Muscle layer of duodenum (tissue), 2 donors: ENCODE data around the gene ATF7.

ENCODE experiments used
- H3K27ac ChIP-seq: one replicate; pipeline ENCODE4 v1.7.0; 2013; ENCODE audit warnings: mild to moderate bottlenecking, low read length
- H3K27me3 ChIP-seq: one replicate; pipeline ENCODE4 v1.7.0; 2013; ENCODE audit warnings: low read depth, mild to moderate bottlenecking, control low read depth, low read length
- H3K36me3 ChIP-seq, 2 donors: one replicate each; pipeline ENCODE4 v1.7.0; 2013; ENCODE audit warnings: low read length in 2 of 2, control low read depth in 1 of 2, mild to moderate bottlenecking in 1 of 2; ENCODE audit not compliant: insufficient read depth in 2 of 2, control insufficient read depth in 1 of 2
- H3K4me1 ChIP-seq, 2 donors: one replicate each; pipeline ENCODE4 v1.7.0; 2013; ENCODE audit warnings: low read length in 2 of 2, mild to moderate bottlenecking in 2 of 2, control low read depth in 1 of 2, moderate library complexity in 1 of 2; ENCODE audit not compliant: insufficient read depth in 2 of 2, control insufficient read depth in 1 of 2
- H3K4me3 ChIP-seq, 2 donors: one replicate each; pipeline ENCODE4 v1.7.0; 2013; ENCODE audit warnings: low read length in 2 of 2, low read depth in 1 of 2, mild to moderate bottlenecking in 1 of 2
- H3K9me3 ChIP-seq, 2 donors: one replicate each; pipeline ENCODE4 v1.7.0; 2013; ENCODE audit warnings: low read length in 2 of 2, control low read depth in 1 of 2, mild to moderate bottlenecking in 1 of 2; ENCODE audit not compliant: control insufficient read depth in 1 of 2
- donor health status: healthy.

The ATF7 gene

GRCh38 chr12:53539526-53539925, 86.7 kb downstream of the ATF7 start:
- no peaks in the 10 kb centered on the region for H3K27me3 ChIP-seq
- H3K4me1 ChIP-seq: peaks cover 13 to 16% of the 10 kb centered on the region in 2 donors
- H3K27ac ChIP-seq: no peak overlapping the region
- H3K4me3 ChIP-seq: no peak overlapping the region
- H3K36me3 ChIP-seq: peaks cover 35 to 63% of the 10 kb centered on the region in 2 donors
- H3K9me3 ChIP-seq: no peaks in the 10 kb centered on the region

- H3K9me3 ChIP-seq: no peaks in the 10 kb centered on the region
- H3K27ac ChIP-seq: peak overlapping the region; percentile 53
- H3K4me3 ChIP-seq: no peak overlapping the region
- peaks cover 44 to 75% of the 10 kb centered on the region in 2 donors for H3K36me3 ChIP-seq
- no peaks in the 10 kb centered on the region for H3K27me3 ChIP-seq
- H3K4me1 ChIP-seq: peaks cover 1 to 11% of the 10 kb centered on the region in 2 donors
These were observed 87.9 kb downstream of the ATF7 start for GRCh38 chr12:53538209-53538689.

GRCh38 chr12:53536962-53537361, 89.2 kb downstream of the ATF7 start:
- Histone ChIP-seq H3K36me3 (peaks cover 53 to 84% of the 10 kb centered on the region in 2 donors), H3K9me3 (no peaks in the 10 kb centered on the region)

GRCh38 chr12:53533471-53533870, 92.7 kb downstream of the ATF7 start:
- no peak overlapping the region for H3K27ac ChIP-seq
- H3K36me3 ChIP-seq: peaks cover 56 to 81% of the 10 kb centered on the region in 2 donors

More at GRCh38 chr12:53536962-53537361, 89.2 kb downstream of the ATF7 start:
- Histone ChIP-seq H3K27me3 (no peaks in the 10 kb centered on the region), H3K4me3 (no peak overlapping the region), H3K4me1 (peaks cover 0 to 11% of the 10 kb centered on the region in 2 donors), H3K27ac (no peak overlapping the region)

GRCh38 chr12:53532524-53533445, 93.4 kb downstream of the ATF7 start:
- Histone ChIP-seq H3K36me3 (peaks cover 56 to 82% of the 10 kb centered on the region in 2 donors), H3K27me3 (no peaks in the 10 kb centered on the region), H3K9me3 (no peaks in the 10 kb centered on the region), H3K27ac (no peak overlapping the region), H3K4me1 (no peaks in the 10 kb centered on the region), H3K4me3 (no peak overlapping the region)

More at GRCh38 chr12:53533471-53533870, 92.7 kb downstream of the ATF7 start:
- H3K9me3 ChIP-seq: no peaks in the 10 kb centered on the region
- H3K27me3 ChIP-seq: no peaks in the 10 kb centered on the region
- peaks cover 0 to 3% of the 10 kb centered on the region in 2 donors for H3K4me1 ChIP-seq
- H3K4me3 ChIP-seq: no peak overlapping the region

GRCh38 chr12:53532021-53532420, 94.2 kb downstream of the ATF7 start:
- H3K27me3 ChIP-seq: no peaks in the 10 kb centered on the region
- no peaks in the 10 kb centered on the region for H3K4me1 ChIP-seq
- H3K4me3 ChIP-seq: no peak overlapping the region
- no peaks in the 10 kb centered on the region for H3K9me3 ChIP-seq
- no peak overlapping the region for H3K27ac ChIP-seq
- peaks cover 51 to 76% of the 10 kb centered on the region in 2 donors for H3K36me3 ChIP-seq

GRCh38 chr12:53530920-53531319, 95.3 kb downstream of the ATF7 start:
- H3K36me3 ChIP-seq: peaks cover 47 to 71% of the 10 kb centered on the region in 2 donors
- no peaks in the 10 kb centered on the region for H3K9me3 ChIP-seq
- no peak overlapping the region for H3K27ac ChIP-seq
- no peak overlapping the region for H3K4me3 ChIP-seq
- no peaks in the 10 kb centered on the region for H3K4me1 ChIP-seq
- no peaks in the 10 kb centered on the region for H3K27me3 ChIP-seq

GRCh38 chr12:53530061-53530460, 96.1 kb downstream of the ATF7 start:
- peaks cover 39 to 70% of the 10 kb centered on the region in 2 donors for H3K36me3 ChIP-seq

GRCh38 chr12:53524476-53524875, 101.7 kb downstream of the ATF7 start:
- Histone ChIP-seq H3K4me3 (no peak overlapping the region), H3K4me1 (no peaks in the 10 kb centered on the region), H3K27ac (no peak overlapping the region), H3K9me3 (no peaks in the 10 kb centered on the region), H3K36me3 (peaks cover 30 to 70% of the 10 kb centered on the region in 2 donors), H3K27me3 (no peaks in the 10 kb centered on the region)

More at GRCh38 chr12:53530061-53530460, 96.1 kb downstream of the ATF7 start:
- H3K27me3 ChIP-seq: no peaks in the 10 kb centered on the region
- H3K4me3 ChIP-seq: no peak overlapping the region
- no peaks in the 10 kb centered on the region for H3K9me3 ChIP-seq
- no peak overlapping the region for H3K27ac ChIP-seq
- no peaks in the 10 kb centered on the region for H3K4me1 ChIP-seq

GRCh38 chr12:53523131-53523530, 103.1 kb downstream of the ATF7 start:
- H3K27ac ChIP-seq: no peak overlapping the region
- H3K9me3 ChIP-seq: no peaks in the 10 kb centered on the region
- no peaks in the 10 kb centered on the region for H3K4me1 ChIP-seq
- no peaks in the 10 kb centered on the region for H3K27me3 ChIP-seq
- no peak overlapping the region for H3K4me3 ChIP-seq
- H3K36me3 ChIP-seq: peaks cover 34 to 77% of the 10 kb centered on the region in 2 donors

- Histone ChIP-seq H3K4me3 (no peak overlapping the region), H3K9me3 (no peaks in the 10 kb centered on the region), H3K27me3 (no peaks in the 10 kb centered on the region), H3K4me1 (no peaks in the 10 kb centered on the region), H3K36me3 (peaks cover 61 to 95% of the 10 kb centered on the region in 2 donors), H3K27ac (no peak overlapping the region)
These were observed 107.8 kb downstream of the ATF7 start for GRCh38 chr12:53518381-53518780.
